Cerebellar nuclear complex (tissue), 1 donor: ENCODE measurements around the gene DDX10.
A peak's percentile ranks its signal among the peaks of the same experiment; 100 is the strongest.

Experiments used
- DNase-seq, 2 experiments: peaks; one replicate each; lab custom pipeline; 2025; lab: John Stamatoyannopoulos, UW

The DDX10 gene

GRCh38 chr11:108983636-108984420 is 319.0 kb downstream of the DDX10 start:
- no peak for DNase-seq

GRCh38 chr11:108984523-108984922 is 319.7 kb downstream of the DDX10 start:
- DNase-seq, result no peak

DNA sequence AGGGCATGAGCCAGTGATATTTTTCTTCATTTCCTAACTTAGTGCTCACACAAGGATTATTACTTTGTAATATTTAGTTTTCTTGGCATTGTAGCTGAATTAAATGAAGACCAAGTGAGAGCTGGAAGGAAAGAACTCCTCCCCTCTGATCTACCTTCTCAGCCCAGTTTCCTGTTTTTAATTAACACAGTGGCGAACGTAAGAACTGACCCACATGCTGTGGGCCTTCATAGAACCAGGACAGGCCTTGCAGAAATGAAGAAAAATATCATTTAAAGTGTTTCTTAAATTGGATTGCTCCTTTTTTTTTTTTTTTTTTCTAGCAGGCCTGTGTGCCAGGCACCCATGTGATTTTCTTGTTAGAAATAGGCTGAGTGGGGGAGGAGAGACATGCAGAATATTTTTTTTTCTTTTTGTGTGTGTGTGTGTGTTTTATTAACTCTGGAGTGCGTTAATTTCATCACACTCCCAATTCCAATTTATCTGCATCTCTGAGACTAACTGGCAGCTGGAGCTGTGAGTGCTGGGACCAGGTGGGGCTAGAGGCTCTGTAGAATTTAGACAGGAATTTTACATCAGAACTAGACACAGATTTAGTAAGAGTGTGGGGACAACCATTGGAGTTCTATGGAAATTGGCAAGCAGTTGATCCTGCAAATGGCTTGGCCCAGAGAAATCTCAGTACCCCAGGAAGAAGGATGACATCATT is 320.5 kb downstream of the DDX10 start:
- peak in 1 of 2 experiments; percentile 0 for DNase-seq

DNA sequence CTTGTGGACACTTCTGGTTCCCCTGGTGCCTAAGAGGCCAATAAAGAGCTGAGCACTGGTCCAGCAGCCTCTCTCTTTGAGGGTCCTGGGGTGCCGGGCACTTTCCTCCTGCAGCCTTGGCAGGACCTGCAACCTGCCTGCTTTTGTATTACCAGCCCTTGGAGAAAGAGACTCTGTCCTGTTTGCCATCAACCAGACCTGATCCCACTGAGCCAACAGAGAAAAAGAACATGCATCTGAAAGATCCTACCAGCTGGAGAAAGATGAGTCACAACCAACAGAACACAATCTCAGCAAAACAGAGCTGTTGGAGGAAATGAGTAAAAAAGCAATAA is 321.0 kb downstream of the DDX10 start:
- no peak for DNase-seq
